A549 (cell line): ENCODE data around the gene RPS6KA4. TPM values are rescaled to one million over a fixed set of nuclear protein-coding genes. Genes with fewer than 3 reads are reported as not detected.

Experiments used
- ATAC-seq, 2 experiments: fragments of 200-7000 bp in 1 of 2; fragments of >200 bp in 1 of 2; cut with Nextera tagmentation in 1 of 2; cut with Tn5 transposase in 1 of 2; 3 replicates each; pipeline versions ENCODE4 v1.8.0 to v1.9.1; 2018 to 2020; ENCODE audit warnings: mild to moderate bottlenecking in 1 of 2, moderate library complexity in 1 of 2
- CTCF ChIA-PET: fragments of 300-600 bp; sonication (Branson Sonifier 250); formaldehyde crosslinking; extraction: SDS; loops from one replicate; lab custom pipeline; 2021; ENCODE audit warnings: antibody characterized with exemption, inconsistent platforms; lab: Yijun Ruan, JAX
- POLR2A ChIA-PET: fragments of 350-600 bp; formaldehyde crosslinking; extraction: SDS; loops from one replicate; lab custom pipeline; 2021; ENCODE audit warnings: antibody characterized with exemption, inconsistent platforms; lab: Yijun Ruan, JAX
- DNase-seq, 2 experiments: peaks; one replicate each; pipeline versions ENCODE4 v3.0.0 to v3.0.0-alpha.2; 2011 to 2016; ENCODE audit warnings: low read depth in 1 of 2, low spot score in 1 of 2
- FAIRE-seq: peaks from 2 replicates; lab custom pipeline; 2011; peaks lifted over from hg19 to GRCh38; lab: Jason Lieb, UNC
- H3K27ac ChIP-seq, 2 experiments: fragments of >200 bp; sonication (Bioruptor Twin); formaldehyde crosslinking; 3 replicates each; pipeline ENCODE4 v1.5.1; 2016 to 2017
- H3K4me1 ChIP-seq: fragments of >200 bp; sonication (Bioruptor Twin); formaldehyde crosslinking; 3 replicates; pipeline ENCODE4 v1.6.1; 2016
- H3K4me2 ChIP-seq: fragments of >200 bp; sonication (Bioruptor Twin); formaldehyde crosslinking; 3 replicates; pipeline ENCODE4 v1.6.1; 2016
- H3K4me3 ChIP-seq: fragments of >200 bp; sonication (Bioruptor Twin); formaldehyde crosslinking; 3 replicates; pipeline ENCODE4 v1.5.1; 2016
- H3K9me3 ChIP-seq: fragments of >200 bp; sonication (Bioruptor Twin); formaldehyde crosslinking; 3 replicates; pipeline ENCODE4 v1.6.1; 2016
- CBX2 ChIP-seq: fragments of 200-600 bp; sonication (generic); IDR thresholded peaks from 2 replicates; pipeline ENCODE4 v1.6.1; 2016; ENCODE audit warnings: low read depth, mild to moderate bottlenecking, borderline replicate concordance
- CBX8 ChIP-seq: fragments of 200-600 bp; sonication (generic); IDR thresholded peaks from 2 replicates; pipeline ENCODE4 v1.6.1; 2016
- CEBPB ChIP-seq, 2 experiments: fragments of >200 bp in 1 of 2; sonication (Bioruptor Twin) in 1 of 2; formaldehyde crosslinking in 1 of 2; IDR thresholded peaks; 2 replicates each; pipeline ENCODE4 v1.6.1; 2012 to 2016
- EHMT2 ChIP-seq: fragments of 200-600 bp; sonication (generic); IDR thresholded peaks from 2 replicates; pipeline ENCODE4 v1.6.1; 2016; ENCODE audit warnings: antibody characterized with exemption, low read depth, mild to moderate bottlenecking, moderate library complexity
- ESRRA ChIP-seq: fragments of 150-350 bp; IDR thresholded peaks from 2 replicates; pipeline ENCODE4 v1.6.1; 2014; ENCODE audit warnings: mild to moderate bottlenecking, low read length, borderline replicate concordance
- FOSB ChIP-seq: fragments of 250-450 bp; sonication (Bioruptor Pico); IDR thresholded peaks from 2 replicates; pipeline ENCODE4 v1.5.0; 2020; ENCODE audit warnings: mild to moderate bottlenecking, moderate library complexity
- FOSL2 ChIP-seq, 2 experiments: fragments of 450-650 bp in 1 of 2; fragments of >200 bp in 1 of 2; sonication (Bioruptor Twin) in 1 of 2; formaldehyde crosslinking; IDR thresholded peaks; 2 replicates each; pipeline versions ENCODE4 v1.5.0 to v1.6.1; 2016 to 2020; ENCODE audit warnings: mild to moderate bottlenecking in 1 of 2, moderate library complexity in 1 of 2
- FOXS1 ChIP-seq: fragments of 250-450 bp; sonication (Bioruptor Pico); IDR thresholded peaks from 2 replicates; pipeline ENCODE4 v1.5.0; 2020; ENCODE audit warnings: mild to moderate bottlenecking, moderate library complexity
- GATA3 ChIP-seq: IDR thresholded peaks from 2 replicates; pipeline ENCODE4 v1.6.1; 2012; ENCODE audit warnings: borderline replicate concordance
- HOXA7 ChIP-seq: fragments of 250-450 bp; sonication (Bioruptor Pico); IDR thresholded peaks from 2 replicates; pipeline ENCODE4 v1.5.0; 2020; ENCODE audit warnings: mild to moderate bottlenecking, moderate library complexity
- JUN ChIP-seq, 2 experiments: fragments of >200 bp; sonication (Bioruptor Twin); formaldehyde crosslinking; IDR thresholded peaks; 2 replicates in 1 of 2; 3 replicates in 1 of 2; pipeline ENCODE4 v1.6.1; 2016 to 2017
- KDM1A ChIP-seq: fragments of 200-600 bp; sonication (generic); IDR thresholded peaks from 2 replicates; pipeline ENCODE4 v1.6.1; 2016; ENCODE audit warnings: low read depth, mild to moderate bottlenecking
- KDM5A ChIP-seq: fragments of 200-600 bp; sonication (generic); IDR thresholded peaks from 2 replicates; pipeline ENCODE4 v1.6.1; 2016; ENCODE audit warnings: antibody characterized with exemption, mild to moderate bottlenecking
- MAZ ChIP-seq: fragments of 150-350 bp; IDR thresholded peaks from 2 replicates; pipeline ENCODE4 v1.6.1; 2014; ENCODE audit warnings: antibody characterized with exemption, low read depth, low read length, borderline replicate concordance
- MYC ChIP-seq: IDR thresholded peaks from 2 replicates; pipeline ENCODE4 v1.6.1; 2012; ENCODE audit warnings: mild to moderate bottlenecking, inconsistent platforms, low read length, improper control_type of control experiment, borderline replicate concordance
- NPAS2 ChIP-seq: fragments of 250-450 bp; sonication (Bioruptor Pico); IDR thresholded peaks from 2 replicates; pipeline ENCODE4 v1.8.0; 2022; ENCODE audit warnings: mild to moderate bottlenecking, moderate library complexity, borderline replicate concordance
- RFX5 ChIP-seq: fragments of 450-650 bp; IDR thresholded peaks from 2 replicates; pipeline ENCODE4 v1.7.1; 2014; ENCODE audit warnings: antibody characterized with exemption, mild to moderate bottlenecking, moderate library complexity
- SMC3 ChIP-seq: fragments of >200 bp; sonication (Bioruptor Twin); formaldehyde crosslinking; IDR thresholded peaks from 3 replicates; pipeline ENCODE4 v1.6.1; 2018; ENCODE audit warnings: inconsistent platforms
- ZFP36 ChIP-seq: fragments of 450-650 bp; IDR thresholded peaks from 2 replicates; pipeline ENCODE4 v1.6.1; 2014; ENCODE audit warnings: borderline replicate concordance; ENCODE audit not compliant: partially characterized antibody
- ZNF302 ChIP-seq: fragments of 250-450 bp; sonication (Bioruptor Pico); IDR thresholded peaks from 2 replicates; pipeline ENCODE4 v1.9.0; 2021; ENCODE audit warnings: inconsistent platforms, mild to moderate bottlenecking, moderate library complexity
- ZSCAN20 ChIP-seq: fragments of 250-450 bp; sonication (Bioruptor Pico); IDR thresholded peaks from 2 replicates; pipeline ENCODE4 v1.8.0; 2022; ENCODE audit warnings: mild to moderate bottlenecking, moderate library complexity
- WGBS: methylation state at CpG from one replicate; pipeline ENCODE4 v1.1.6; 2017; ENCODE audit errors: missing lambda C conversion rate; 5-methylcytosine and 5-hydroxymethylcytosine counted together
- polyA plus RNA-seq, 4 experiments: library from polyadenylated mRNA; depleted of rRNA in 3 of 4; stranded (reverse); fragments of >200 nt; fragmentation: RNase III in 1 of 4; extraction: RNeasy Plus Mini Kit Qiagen cat#74134 plus additional on column Dnase treatment in 1 of 4; gene quantifications; 2 replicates in 3 of 4; 3 replicates in 1 of 4; pipeline ENCODE4 v1.2.3, GENCODE V29; 2011 to 2017
- TF ChIP-seq, protein P1 (sequence below): fragments of >200 bp; sonication (Bioruptor Twin); formaldehyde crosslinking; IDR thresholded peaks from 3 replicates; pipeline ENCODE4 v1.6.1; 2016
- TF ChIP-seq, protein P2 (sequence below): fragments of 450-650 bp; IDR thresholded peaks from 2 replicates; pipeline ENCODE4 v1.6.1; 2014; ENCODE audit warnings: antibody characterized with exemption
- TF ChIP-seq, protein P3 (sequence below): fragments of 250-450 bp; sonication (Bioruptor Pico); IDR thresholded peaks from 2 replicates; pipeline ENCODE4 v1.5.0; 2020; ENCODE audit warnings: low read depth, mild to moderate bottlenecking, moderate library complexity
- TF ChIP-seq, protein P4 (sequence below): IDR thresholded peaks from 2 replicates; pipeline ENCODE4 v1.6.1; 2012
- TF ChIP-seq, protein P5 (sequence below): fragments of 150-350 bp; IDR thresholded peaks from 2 replicates; pipeline ENCODE4 v1.6.1; 2014; ENCODE audit warnings: low read depth, mild to moderate bottlenecking, low read length
- TF ChIP-seq, protein P6 (sequence below): IDR thresholded peaks from 2 replicates; pipeline ENCODE4 v1.6.1; 2012

The RPS6KA4 gene
- polyA plus RNA-seq, 2 of the 4 experiments (the other 2 are of a cell fraction): 21.4 to 35.9 TPM

DNA sequence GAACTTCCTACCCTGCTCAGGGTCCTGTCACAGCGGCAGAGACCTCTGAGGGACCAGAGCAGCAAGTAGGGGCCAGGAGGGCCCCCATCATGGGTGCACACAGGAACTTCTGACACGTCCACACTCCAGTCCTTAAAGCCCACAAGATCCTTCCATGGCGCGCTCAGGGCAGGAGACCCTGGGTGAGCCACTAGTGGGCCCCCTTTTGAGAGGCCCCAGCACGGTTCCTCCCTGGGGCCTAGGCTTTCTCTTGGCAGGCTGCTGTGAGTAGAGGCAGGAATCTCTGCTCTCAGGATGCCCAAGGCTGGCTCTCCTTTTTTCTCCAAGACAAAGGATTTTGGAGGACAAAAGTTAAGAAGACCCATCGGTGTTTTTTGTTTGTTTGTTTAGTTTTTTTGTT is 22.4 kb downstream of the RPS6KA4 start:
- CTCF ChIA-PET: interaction anchor here (0.7 to 1.1 kb wide), 2 partner anchors 26 to 33 kb away, joined by 3 read pairs; no protein-coding TSS in a partner anchor
- Histone ChIP-seq H3K4me3 (no peak overlapping the region), H3K9me3 (no peaks in the 10 kb centered on the region), H3K27ac (no peak overlapping the region), H3K4me1 (peaks cover 5% of the 10 kb centered on the region; the same call in 1 of the 3 replicates), H3K4me2 (no peak overlapping the region)
- ATAC-seq (no peak; a peak in 1 of 6 replicates), FAIRE-seq (no peak), DNase-seq (no peak)
- WGBS: 70% methylated on average over 6 of the region's 6 CpGs
- TF ChIP-seq FOSL2 (IDR thresholded peaks at IDR 0.05) (no peak), FOSL2 (CRISPR knock-in tag; IDR thresholded peaks at IDR 0.05) (no peak), SMC3 (no peak), CBX8 (no peak), JUN (IDR thresholded peaks at IDR 0.05) (no peak), ESRRA (no peak), ZFP36 (no peak), KDM1A (no peak), FOXS1 (no peak), GATA3 (no peak), EHMT2 (no peak), ZNF302 (CRISPR knock-in tag) (no peak), MYC (no peak), FOSB (CRISPR knock-in tag) (no peak), HOXA7 (CRISPR knock-in tag) (no peak), NPAS2 (CRISPR knock-in tag) (no peak)
- TF ChIP-seq, protein P1, sequence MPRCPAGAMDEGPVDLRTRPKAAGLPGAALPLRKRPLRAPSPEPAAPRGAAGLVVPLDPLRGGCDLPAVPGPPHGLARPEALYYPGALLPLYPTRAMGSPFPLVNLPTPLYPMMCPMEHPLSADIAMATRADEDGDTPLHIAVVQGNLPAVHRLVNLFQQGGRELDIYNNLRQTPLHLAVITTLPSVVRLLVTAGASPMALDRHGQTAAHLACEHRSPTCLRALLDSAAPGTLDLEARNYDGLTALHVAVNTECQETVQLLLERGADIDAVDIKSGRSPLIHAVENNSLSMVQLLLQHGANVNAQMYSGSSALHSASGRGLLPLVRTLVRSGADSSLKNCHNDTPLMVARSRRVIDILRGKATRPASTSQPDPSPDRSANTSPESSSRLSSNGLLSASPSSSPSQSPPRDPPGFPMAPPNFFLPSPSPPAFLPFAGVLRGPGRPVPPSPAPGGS: no peak
- TF ChIP-seq, protein P2, sequence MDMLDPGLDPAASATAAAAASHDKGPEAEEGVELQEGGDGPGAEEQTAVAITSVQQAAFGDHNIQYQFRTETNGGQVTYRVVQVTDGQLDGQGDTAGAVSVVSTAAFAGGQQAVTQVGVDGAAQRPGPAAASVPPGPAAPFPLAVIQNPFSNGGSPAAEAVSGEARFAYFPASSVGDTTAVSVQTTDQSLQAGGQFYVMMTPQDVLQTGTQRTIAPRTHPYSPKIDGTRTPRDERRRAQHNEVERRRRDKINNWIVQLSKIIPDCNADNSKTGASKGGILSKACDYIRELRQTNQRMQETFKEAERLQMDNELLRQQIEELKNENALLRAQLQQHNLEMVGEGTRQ: no peak
- TF ChIP-seq, protein P3, sequence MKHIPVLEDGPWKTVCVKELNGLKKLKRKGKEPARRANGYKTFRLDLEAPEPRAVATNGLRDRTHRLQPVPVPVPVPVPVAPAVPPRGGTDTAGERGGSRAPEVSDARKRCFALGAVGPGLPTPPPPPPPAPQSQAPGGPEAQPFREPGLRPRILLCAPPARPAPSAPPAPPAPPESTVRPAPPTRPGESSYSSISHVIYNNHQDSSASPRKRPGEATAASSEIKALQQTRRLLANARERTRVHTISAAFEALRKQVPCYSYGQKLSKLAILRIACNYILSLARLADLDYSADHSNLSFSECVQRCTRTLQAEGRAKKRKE (CRISPR knock-in tag): no peak
- TF ChIP-seq, protein P4, sequence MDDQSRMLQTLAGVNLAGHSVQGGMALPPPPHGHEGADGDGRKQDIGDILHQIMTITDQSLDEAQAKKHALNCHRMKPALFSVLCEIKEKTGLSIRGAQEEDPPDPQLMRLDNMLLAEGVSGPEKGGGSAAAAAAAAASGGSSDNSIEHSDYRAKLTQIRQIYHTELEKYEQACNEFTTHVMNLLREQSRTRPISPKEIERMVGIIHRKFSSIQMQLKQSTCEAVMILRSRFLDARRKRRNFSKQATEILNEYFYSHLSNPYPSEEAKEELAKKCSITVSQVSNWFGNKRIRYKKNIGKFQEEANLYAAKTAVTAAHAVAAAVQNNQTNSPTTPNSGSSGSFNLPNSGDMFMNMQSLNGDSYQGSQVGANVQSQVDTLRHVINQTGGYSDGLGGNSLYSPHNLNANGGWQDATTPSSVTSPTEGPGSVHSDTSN: no peak
- POLR2A ChIA-PET: interaction anchor here (0.6 kb wide), 1 partner anchor 26 kb away, joined by 8 read pairs; no protein-coding TSS in a partner anchor

DNA sequence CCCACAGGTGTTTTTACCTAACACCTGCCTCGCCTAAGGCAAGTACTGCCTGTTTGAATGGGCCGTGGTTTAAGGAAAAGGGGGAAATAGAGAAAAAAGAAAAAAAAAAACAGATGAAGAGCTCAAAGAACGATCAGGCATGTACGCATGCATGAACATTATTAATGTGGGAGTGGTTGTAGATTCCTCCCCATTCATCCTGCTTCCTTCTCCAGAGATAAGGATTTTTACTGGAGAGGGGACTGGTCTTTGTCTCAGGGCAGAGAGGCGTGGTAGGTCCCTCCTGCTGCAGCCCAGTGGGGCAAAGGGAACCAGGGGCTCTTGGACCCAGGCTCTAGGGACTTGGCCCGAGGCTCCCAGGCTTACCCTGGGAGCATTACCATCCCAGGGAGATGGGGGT is 23.1 kb downstream of the RPS6KA4 start:
- WGBS: 63% methylated on average over 6 of the region's 6 CpGs
- ChIA-PET POLR2A (no interaction called here), CTCF (interaction anchor here (0.7 to 1.1 kb wide), 2 partner anchors 27 to 34 kb away, joined by 3 read pairs; no protein-coding TSS in a partner anchor)
- no peaks in the 10 kb centered on the region for H3K9me3 ChIP-seq
- no peak overlapping the region for H3K4me2 ChIP-seq
- FAIRE-seq: no peak
- peaks cover 7% of the 10 kb centered on the region; the same call in 1 of the 3 replicates for H3K4me1 ChIP-seq
- no peak overlapping the region for H3K4me3 ChIP-seq
- no peak overlapping the region for H3K27ac ChIP-seq
- no peak for ATAC-seq
- DNase-seq: no peak
- TF ChIP-seq, protein P5, sequence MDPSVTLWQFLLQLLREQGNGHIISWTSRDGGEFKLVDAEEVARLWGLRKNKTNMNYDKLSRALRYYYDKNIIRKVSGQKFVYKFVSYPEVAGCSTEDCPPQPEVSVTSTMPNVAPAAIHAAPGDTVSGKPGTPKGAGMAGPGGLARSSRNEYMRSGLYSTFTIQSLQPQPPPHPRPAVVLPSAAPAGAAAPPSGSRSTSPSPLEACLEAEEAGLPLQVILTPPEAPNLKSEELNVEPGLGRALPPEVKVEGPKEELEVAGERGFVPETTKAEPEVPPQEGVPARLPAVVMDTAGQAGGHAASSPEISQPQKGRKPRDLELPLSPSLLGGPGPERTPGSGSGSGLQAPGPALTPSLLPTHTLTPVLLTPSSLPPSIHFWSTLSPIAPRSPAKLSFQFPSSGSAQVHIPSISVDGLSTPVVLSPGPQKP: no peak
- TF ChIP-seq KDM5A: no peak
- TF ChIP-seq ZFP36: no peak
- no peak for TF ChIP-seq CBX2
- no peak for TF ChIP-seq RFX5
- TF ChIP-seq NPAS2 (CRISPR knock-in tag): no peak
- TF ChIP-seq MAZ: no peak
- no peak for TF ChIP-seq GATA3
- TF ChIP-seq ZSCAN20 (CRISPR knock-in tag): no peak
- TF ChIP-seq, protein P3 (CRISPR knock-in tag): no peak
- TF ChIP-seq, protein P1: no peak
- TF ChIP-seq, protein P2: no peak
- no peak for TF ChIP-seq CEBPB (IDR thresholded peaks at IDR 0.05)
- no peak for TF ChIP-seq HOXA7 (CRISPR knock-in tag)
- TF ChIP-seq FOSB (CRISPR knock-in tag): no peak
- TF ChIP-seq, protein P6, sequence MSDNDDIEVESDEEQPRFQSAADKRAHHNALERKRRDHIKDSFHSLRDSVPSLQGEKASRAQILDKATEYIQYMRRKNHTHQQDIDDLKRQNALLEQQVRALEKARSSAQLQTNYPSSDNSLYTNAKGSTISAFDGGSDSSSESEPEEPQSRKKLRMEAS: no peak
